Vagina (tissue), 2 donors: ENCODE data around the gene MORN3. TPM values are rescaled to one million over a fixed set of nuclear protein-coding genes. Genes with fewer than 3 reads are reported as not detected.
A peak's percentile ranks its signal among the peaks of the same experiment; 100 is the strongest.

ENCODE experiments used
- DNase-seq, 2 donors: peaks; one replicate each; pipeline ENCODE4 v3.0.0-alpha.2; 2017; ENCODE audit errors: extremely low spot score in 2 of 2
- H3K27ac ChIP-seq: fragments of 200-600 bp; sonication (generic); one replicate; pipeline ENCODE4 v1.5.1; 2019
- H3K27me3 ChIP-seq: fragments of 200-600 bp; sonication (generic); one replicate; pipeline ENCODE4 v1.5.1; 2019
- H3K36me3 ChIP-seq, 2 donors: fragments of 200-600 bp; sonication (generic); one replicate each; pipeline ENCODE4 v1.5.1; 2017 to 2019
- H3K4me1 ChIP-seq: fragments of 200-600 bp; sonication (generic); one replicate; pipeline ENCODE4 v1.5.1; 2019
- H3K4me3 ChIP-seq, 2 donors: fragments of 200-600 bp; sonication (generic); 1 replicate in 1 of 2; 2 replicates in 1 of 2; pipeline ENCODE4 v1.5.1; 2016 to 2019
- H3K9me3 ChIP-seq: fragments of 200-600 bp; sonication (generic); one replicate; pipeline ENCODE4 v1.5.1; 2019
- CTCF ChIP-seq, 3 experiments: fragments of 450-650 bp in 2 of 3; fragments of 200-600 bp in 1 of 3; sonication (generic) in 1 of 3; IDR thresholded peaks; one replicate each; pipeline ENCODE4 v1.5.1; 2017 to 2019; ENCODE audit warnings: antibody characterized with exemption in 3 of 3, mild to moderate bottlenecking in 2 of 3, moderate library complexity in 2 of 3
- POLR2A ChIP-seq, 2 donors: fragments of 450-650 bp; IDR thresholded peaks; one replicate each; pipeline ENCODE4 v1.6.1; 2017; ENCODE audit warnings: antibody characterized with exemption in 2 of 2, mild to moderate bottlenecking in 2 of 2, moderate library complexity in 2 of 2
- POLR2AphosphoS5 ChIP-seq, 2 donors: sonication (generic); formaldehyde crosslinking; IDR thresholded peaks; one replicate each; pipeline ENCODE4 v1.9.0; 2017; ENCODE audit warnings: antibody characterized with exemption in 2 of 2, mild to moderate bottlenecking in 2 of 2, low read depth in 1 of 2; ENCODE audit not compliant: insufficient read depth in 1 of 2
- intact Hi-C: fragments of 100-400 bp; cut with DNase I; formaldehyde crosslinking; loops from one replicate; pipeline ENCODE4 v1.15.1; 2023
- total RNA-seq: library from RNA; depleted of rRNA; stranded (reverse); fragments of >200 nt; gene quantifications from one replicate; pipeline ENCODE4 v1.2.3, GENCODE V29; 2016

MORN3 gene
- total RNA-seq, 1 donor from 2014 or later = not detected

GRCh38 chr12:121613462-121613861, 56.0 kb downstream of the MORN3 start:
- H3K4me3 ChIP-seq = no peak overlapping the region
- no peaks in the 10 kb centered on the region for H3K27me3 ChIP-seq
- peaks cover 9% of the 10 kb centered on the region for H3K4me1 ChIP-seq
- TF ChIP-seq POLR2AphosphoS5 (IDR thresholded peaks at IDR 0.05; ENCODE audit: insufficient read depth in 1 of 2, low read depth in 1 of 2) (no peak), POLR2A (IDR thresholded peaks at IDR 0.05) (no peak)
- H3K27ac ChIP-seq = no peak overlapping the region
- intact Hi-C loops = no loop called here
- DNase-seq = no peak
- H3K36me3 ChIP-seq = no peaks in the 10 kb centered on the region
- no peaks in the 10 kb centered on the region for H3K9me3 ChIP-seq

GRCh38 chr12:121611306-121611705, 58.1 kb downstream of the MORN3 start:
- no peak overlapping the region for H3K4me3 ChIP-seq
- DNase-seq = no peak
- no peak for TF ChIP-seq POLR2AphosphoS5 (IDR thresholded peaks at IDR 0.05; ENCODE audit: insufficient read depth in 1 of 2, low read depth in 1 of 2)
- TF ChIP-seq CTCF (IDR thresholded peaks at IDR 0.05) = no peak
- no peak for TF ChIP-seq POLR2A (IDR thresholded peaks at IDR 0.05)
- H3K27ac ChIP-seq = peak overlapping the region; percentile 62
- no peaks in the 10 kb centered on the region for H3K9me3 ChIP-seq
- no peaks in the 10 kb centered on the region for H3K36me3 ChIP-seq
- H3K27me3 ChIP-seq = no peaks in the 10 kb centered on the region
- intact Hi-C loops = no loop called here
- H3K4me1 ChIP-seq = peaks cover 9% of the 10 kb centered on the region

DNA sequence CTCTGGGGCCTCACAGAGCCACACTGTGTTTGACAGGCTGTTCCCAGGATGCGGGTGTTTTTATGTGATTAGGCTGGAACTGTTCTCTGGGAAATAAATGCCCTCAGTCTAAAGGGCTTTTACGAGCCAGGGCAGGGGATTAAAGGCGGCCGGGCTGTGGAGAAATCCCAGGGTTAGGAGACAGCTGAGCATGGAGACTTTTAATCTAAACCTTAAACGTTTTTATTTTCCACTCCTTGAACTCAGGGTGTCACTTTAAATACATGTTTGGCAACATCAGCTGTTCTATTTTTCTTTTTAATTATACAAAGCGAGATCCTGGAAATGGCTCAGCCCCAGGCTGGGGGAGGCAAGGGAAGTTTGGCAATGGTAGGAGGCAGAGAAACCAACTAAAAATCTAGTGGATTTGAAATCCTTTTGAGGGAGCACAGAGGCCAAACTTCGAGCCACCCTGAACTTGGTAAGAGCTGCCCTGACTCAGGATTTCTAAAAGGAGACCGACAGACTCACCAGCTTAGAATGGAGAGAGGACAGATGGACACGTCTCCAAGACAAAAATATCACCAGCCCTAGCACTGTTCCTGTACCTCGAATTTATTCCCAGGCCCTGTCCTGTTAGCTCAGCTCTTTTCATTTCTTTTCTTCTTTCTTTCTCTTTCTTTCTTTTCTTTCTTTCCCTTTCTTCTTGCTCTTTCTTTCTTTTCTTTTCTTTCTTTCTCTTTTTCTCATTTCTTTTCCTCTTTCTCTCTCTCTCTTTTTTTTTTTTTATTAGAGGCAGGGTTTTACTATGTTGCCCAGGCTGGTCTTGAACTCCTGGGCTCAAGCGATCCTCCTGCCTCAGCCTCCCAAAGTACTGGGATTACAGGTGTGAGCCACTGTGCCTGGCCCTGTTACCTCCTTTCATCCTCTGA, 59.0 kb downstream of the MORN3 start:
- Histone ChIP-seq H3K36me3 (no peaks in the 10 kb centered on the region), H3K4me3 (peak overlapping the region in 1 of 2 donors; percentile 0), H3K27ac (peak overlapping the region; percentile 62), H3K9me3 (no peaks in the 10 kb centered on the region), H3K4me1 (peaks cover 9% of the 10 kb centered on the region), H3K27me3 (no peaks in the 10 kb centered on the region)
- intact Hi-C loops = loop anchor here (1.0 kb wide), 1 partner anchor 29 kb away; the partner anchor contains the start of gene KDM2B
- no peak for DNase-seq
- TF ChIP-seq POLR2AphosphoS5 (IDR thresholded peaks at IDR 0.05; ENCODE audit: insufficient read depth in 1 of 2, low read depth in 1 of 2) = no peak
- no peak for TF ChIP-seq CTCF (IDR thresholded peaks at IDR 0.05)
- TF ChIP-seq POLR2A (IDR thresholded peaks at IDR 0.05) = no peak

- no peak for TF ChIP-seq POLR2AphosphoS5 (IDR thresholded peaks at IDR 0.05; ENCODE audit: insufficient read depth in 1 of 2, low read depth in 1 of 2)
- no peak for TF ChIP-seq CTCF (IDR thresholded peaks at IDR 0.05)
- TF ChIP-seq POLR2A (IDR thresholded peaks at IDR 0.05) = no peak
- H3K27ac ChIP-seq = no peak overlapping the region
- H3K4me1 ChIP-seq = peaks cover 9% of the 10 kb centered on the region
- H3K4me3 ChIP-seq = no peak overlapping the region
- intact Hi-C loops = no loop called here
- no peaks in the 10 kb centered on the region for H3K27me3 ChIP-seq
- no peak for DNase-seq
- H3K9me3 ChIP-seq = no peaks in the 10 kb centered on the region
- H3K36me3 ChIP-seq = no peaks in the 10 kb centered on the region
These were observed 61.2 kb downstream of the MORN3 start for GRCh38 chr12:121608301-121608700.

DNA sequence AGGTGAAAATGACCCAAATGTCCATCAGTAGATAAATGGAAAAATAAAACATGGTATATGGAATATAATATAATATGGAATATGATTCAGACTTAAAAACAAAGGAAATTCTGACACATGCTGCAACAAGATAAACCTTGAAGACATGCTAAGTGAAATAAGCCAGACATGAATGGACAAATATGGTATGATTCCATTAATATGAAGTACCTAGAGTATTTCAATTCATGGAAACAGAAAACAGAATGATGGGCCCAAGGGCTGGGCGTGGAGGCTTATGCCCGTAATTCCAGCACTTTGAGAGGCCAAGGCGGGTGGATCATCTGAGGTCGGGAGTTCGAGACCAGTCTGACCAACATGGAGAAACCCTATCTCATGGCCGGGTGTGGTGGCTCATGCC, 65.9 kb downstream of the MORN3 start:
- Histone ChIP-seq H3K27me3 (no peaks in the 10 kb centered on the region), H3K27ac (no peak overlapping the region), H3K4me3 (no peak overlapping the region), H3K9me3 (no peaks in the 10 kb centered on the region), H3K36me3 (no peaks in the 10 kb centered on the region), H3K4me1 (no peaks in the 10 kb centered on the region)
- TF ChIP-seq POLR2AphosphoS5 (IDR thresholded peaks at IDR 0.05; ENCODE audit: insufficient read depth in 1 of 2, low read depth in 1 of 2) = no peak
- TF ChIP-seq CTCF (IDR thresholded peaks at IDR 0.05) = no peak
- TF ChIP-seq POLR2A (IDR thresholded peaks at IDR 0.05) = no peak
- DNase-seq = no peak
- intact Hi-C loops = no loop called here
